H1 (cell line): Measurements from ENCODE around the gene DOC2A. TPM values are rescaled to one million over a fixed set of nuclear protein-coding genes. Genes with fewer than 3 reads are reported as not detected.

Experiments
- BACH1 ChIP-seq: IDR thresholded peaks from 2 replicates; pipeline ENCODE4 v1.6.1; 2012; ENCODE audit warnings: low read length, improper control_type of control experiment
- HDAC2 ChIP-seq, 2 experiments: fragments of 300-600 bp in 1 of 2; sonication (generic) in 1 of 2; IDR thresholded peaks; 2 replicates each; pipeline ENCODE4 v1.6.1; 2011 to 2012; ENCODE audit warnings: low read depth in 2 of 2, low read length in 2 of 2, mild to moderate bottlenecking in 2 of 2, moderate library complexity in 2 of 2, borderline replicate concordance in 1 of 2, inconsistent platforms in 1 of 2
- JUN ChIP-seq: IDR thresholded peaks from 2 replicates; pipeline ENCODE4 v1.6.1; 2011; ENCODE audit warnings: low read depth, mild to moderate bottlenecking, improper control_type of control experiment, low read length
- SP4 ChIP-seq: IDR thresholded peaks from 2 replicates; pipeline ENCODE4 v1.6.1; 2012; ENCODE audit warnings: low read length, inconsistent platforms
- polyA plus RNA-seq, 7 experiments: library from polyadenylated mRNA; depleted of rRNA in 3 of 7; stranded (reverse) in 5 of 7; unstranded in 2 of 7; fragments of >200 nt in 5 of 7; fragments of 200-250 nt in 2 of 7; gene quantifications; 1 replicate in 5 of 7; 2 replicates in 1 of 7; 4 replicates in 1 of 7; pipeline versions ENCODE4 v1.2.1 to v1.2.3, GENCODE V29; 2011 to 2013; ENCODE audit warnings: missing spikeins in 2 of 7, mixed read lengths in 2 of 7
- total RNA-seq: library from RNA; stranded (reverse); fragmentation: NEBNext Ultra II Directional; extraction: Animal tissue kit (Norgen Biotek cat#: 25700); gene quantifications from 2 replicates; pipeline ENCODE4 v1.2.1, GENCODE V29; 2021
- TF ChIP-seq, protein P1 (sequence below): fragments of 300-600 bp; sonication (generic); IDR thresholded peaks from 2 replicates; pipeline ENCODE4 v1.7.1; 2012; ENCODE audit warnings: low read length, moderate library complexity, mild to moderate bottlenecking, inconsistent platforms; ENCODE audit not compliant: insufficient replicate concordance
- TF ChIP-seq, protein P2 (sequence below), 3 experiments: IDR thresholded peaks; 1 replicate in 2 of 3; 2 replicates in 1 of 3; pipeline versions ENCODE4 v1.5.1 to v1.6.1; 2011; ENCODE audit warnings: low read length in 3 of 3, mild to moderate bottlenecking in 3 of 3, inconsistent platforms in 2 of 3, low read depth in 1 of 3, moderate library complexity in 1 of 3; ENCODE audit not compliant: insufficient read depth in 1 of 3; ENCODE audit errors: control extremely low read depth in 1 of 3

DOC2A gene
- total and polyA plus RNA-seq, 2 of the 8 experiments (the other 6 are each of a cell fraction or from before 2014, with no cell fraction given), result 13.9 to 20.7 TPM

DNA sequence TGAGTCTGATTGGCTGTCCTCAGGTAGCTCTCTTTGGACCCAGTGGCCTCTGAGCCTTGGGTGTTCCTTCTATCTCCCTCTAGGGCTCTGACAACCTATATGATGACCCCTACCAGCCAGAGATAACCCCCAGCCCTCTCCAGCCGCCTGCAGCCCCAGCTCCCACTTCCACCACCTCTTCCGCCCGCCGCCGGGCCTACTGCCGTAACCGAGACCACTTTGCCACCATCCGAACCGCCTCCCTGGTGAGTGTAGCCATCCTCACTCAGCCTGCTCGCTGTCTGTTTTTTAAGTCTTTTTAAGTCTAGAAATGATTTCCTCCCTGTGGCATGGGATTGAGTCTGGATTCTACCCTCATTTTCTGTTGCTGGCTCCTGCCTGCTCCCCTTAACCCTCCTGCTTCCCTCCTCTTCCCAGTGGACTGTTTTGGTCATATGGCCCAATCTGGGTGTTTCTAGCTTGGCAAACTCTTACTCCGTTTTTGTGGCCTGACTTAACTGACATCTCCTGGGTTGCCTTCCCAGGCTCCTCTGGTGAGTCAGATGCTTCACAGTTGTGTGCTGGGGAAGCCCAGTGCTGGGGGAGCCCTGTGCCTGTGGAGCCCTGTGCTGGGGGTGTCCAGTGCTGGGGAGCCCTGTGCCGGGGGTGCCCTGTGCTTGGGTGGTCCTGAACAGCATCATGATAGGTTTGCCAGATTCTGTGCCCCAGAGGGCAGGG, 27.2 kb downstream of the DOC2A start (continued):
- TF ChIP-seq, protein P1, sequence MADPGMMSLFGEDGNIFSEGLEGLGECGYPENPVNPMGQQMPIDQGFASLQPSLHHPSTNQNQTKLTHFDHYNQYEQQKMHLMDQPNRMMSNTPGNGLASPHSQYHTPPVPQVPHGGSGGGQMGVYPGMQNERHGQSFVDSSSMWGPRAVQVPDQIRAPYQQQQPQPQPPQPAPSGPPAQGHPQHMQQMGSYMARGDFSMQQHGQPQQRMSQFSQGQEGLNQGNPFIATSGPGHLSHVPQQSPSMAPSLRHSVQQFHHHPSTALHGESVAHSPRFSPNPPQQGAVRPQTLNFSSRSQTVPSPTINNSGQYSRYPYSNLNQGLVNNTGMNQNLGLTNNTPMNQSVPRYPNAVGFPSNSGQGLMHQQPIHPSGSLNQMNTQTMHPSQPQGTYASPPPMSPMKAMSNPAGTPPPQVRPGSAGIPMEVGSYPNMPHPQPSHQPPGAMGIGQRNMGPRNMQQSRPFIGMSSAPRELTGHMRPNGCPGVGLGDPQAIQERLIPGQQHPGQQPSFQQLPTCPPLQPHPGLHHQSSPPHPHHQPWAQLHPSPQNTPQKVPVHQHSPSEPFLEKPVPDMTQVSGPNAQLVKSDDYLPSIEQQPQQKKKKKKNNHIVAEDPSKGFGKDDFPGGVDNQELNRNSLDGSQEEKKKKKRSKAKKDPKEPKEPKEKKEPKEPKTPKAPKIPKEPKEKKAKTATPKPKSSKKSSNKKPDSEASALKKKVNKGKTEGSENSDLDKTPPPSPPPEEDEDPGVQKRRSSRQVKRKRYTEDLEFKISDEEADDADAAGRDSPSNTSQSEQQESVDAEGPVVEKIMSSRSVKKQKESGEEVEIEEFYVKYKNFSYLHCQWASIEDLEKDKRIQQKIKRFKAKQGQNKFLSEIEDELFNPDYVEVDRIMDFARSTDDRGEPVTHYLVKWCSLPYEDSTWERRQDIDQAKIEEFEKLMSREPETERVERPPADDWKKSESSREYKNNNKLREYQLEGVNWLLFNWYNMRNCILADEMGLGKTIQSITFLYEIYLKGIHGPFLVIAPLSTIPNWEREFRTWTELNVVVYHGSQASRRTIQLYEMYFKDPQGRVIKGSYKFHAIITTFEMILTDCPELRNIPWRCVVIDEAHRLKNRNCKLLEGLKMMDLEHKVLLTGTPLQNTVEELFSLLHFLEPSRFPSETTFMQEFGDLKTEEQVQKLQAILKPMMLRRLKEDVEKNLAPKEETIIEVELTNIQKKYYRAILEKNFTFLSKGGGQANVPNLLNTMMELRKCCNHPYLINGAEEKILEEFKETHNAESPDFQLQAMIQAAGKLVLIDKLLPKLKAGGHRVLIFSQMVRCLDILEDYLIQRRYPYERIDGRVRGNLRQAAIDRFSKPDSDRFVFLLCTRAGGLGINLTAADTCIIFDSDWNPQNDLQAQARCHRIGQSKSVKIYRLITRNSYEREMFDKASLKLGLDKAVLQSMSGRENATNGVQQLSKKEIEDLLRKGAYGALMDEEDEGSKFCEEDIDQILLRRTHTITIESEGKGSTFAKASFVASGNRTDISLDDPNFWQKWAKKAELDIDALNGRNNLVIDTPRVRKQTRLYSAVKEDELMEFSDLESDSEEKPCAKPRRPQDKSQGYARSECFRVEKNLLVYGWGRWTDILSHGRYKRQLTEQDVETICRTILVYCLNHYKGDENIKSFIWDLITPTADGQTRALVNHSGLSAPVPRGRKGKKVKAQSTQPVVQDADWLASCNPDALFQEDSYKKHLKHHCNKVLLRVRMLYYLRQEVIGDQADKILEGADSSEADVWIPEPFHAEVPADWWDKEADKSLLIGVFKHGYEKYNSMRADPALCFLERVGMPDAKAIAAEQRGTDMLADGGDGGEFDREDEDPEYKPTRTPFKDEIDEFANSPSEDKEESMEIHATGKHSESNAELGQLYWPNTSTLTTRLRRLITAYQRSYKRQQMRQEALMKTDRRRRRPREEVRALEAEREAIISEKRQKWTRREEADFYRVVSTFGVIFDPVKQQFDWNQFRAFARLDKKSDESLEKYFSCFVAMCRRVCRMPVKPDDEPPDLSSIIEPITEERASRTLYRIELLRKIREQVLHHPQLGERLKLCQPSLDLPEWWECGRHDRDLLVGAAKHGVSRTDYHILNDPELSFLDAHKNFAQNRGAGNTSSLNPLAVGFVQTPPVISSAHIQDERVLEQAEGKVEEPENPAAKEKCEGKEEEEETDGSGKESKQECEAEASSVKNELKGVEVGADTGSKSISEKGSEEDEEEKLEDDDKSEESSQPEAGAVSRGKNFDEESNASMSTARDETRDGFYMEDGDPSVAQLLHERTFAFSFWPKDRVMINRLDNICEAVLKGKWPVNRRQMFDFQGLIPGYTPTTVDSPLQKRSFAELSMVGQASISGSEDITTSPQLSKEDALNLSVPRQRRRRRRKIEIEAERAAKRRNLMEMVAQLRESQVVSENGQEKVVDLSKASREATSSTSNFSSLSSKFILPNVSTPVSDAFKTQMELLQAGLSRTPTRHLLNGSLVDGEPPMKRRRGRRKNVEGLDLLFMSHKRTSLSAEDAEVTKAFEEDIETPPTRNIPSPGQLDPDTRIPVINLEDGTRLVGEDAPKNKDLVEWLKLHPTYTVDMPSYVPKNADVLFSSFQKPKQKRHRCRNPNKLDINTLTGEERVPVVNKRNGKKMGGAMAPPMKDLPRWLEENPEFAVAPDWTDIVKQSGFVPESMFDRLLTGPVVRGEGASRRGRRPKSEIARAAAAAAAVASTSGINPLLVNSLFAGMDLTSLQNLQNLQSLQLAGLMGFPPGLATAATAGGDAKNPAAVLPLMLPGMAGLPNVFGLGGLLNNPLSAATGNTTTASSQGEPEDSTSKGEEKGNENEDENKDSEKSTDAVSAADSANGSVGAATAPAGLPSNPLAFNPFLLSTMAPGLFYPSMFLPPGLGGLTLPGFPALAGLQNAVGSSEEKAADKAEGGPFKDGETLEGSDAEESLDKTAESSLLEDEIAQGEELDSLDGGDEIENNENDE, result no peak
- TF ChIP-seq, protein P2, sequence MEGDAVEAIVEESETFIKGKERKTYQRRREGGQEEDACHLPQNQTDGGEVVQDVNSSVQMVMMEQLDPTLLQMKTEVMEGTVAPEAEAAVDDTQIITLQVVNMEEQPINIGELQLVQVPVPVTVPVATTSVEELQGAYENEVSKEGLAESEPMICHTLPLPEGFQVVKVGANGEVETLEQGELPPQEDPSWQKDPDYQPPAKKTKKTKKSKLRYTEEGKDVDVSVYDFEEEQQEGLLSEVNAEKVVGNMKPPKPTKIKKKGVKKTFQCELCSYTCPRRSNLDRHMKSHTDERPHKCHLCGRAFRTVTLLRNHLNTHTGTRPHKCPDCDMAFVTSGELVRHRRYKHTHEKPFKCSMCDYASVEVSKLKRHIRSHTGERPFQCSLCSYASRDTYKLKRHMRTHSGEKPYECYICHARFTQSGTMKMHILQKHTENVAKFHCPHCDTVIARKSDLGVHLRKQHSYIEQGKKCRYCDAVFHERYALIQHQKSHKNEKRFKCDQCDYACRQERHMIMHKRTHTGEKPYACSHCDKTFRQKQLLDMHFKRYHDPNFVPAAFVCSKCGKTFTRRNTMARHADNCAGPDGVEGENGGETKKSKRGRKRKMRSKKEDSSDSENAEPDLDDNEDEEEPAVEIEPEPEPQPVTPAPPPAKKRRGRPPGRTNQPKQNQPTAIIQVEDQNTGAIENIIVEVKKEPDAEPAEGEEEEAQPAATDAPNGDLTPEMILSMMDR (IDR thresholded peaks at IDR 0.05; ENCODE audit: control extremely low read depth in 1 of 3, insufficient read depth in 1 of 3, low read depth in 1 of 3, low read length in 3 of 3), result no peak
- TF ChIP-seq JUN, result no peak
- TF ChIP-seq BACH1, result no peak
- no peak for TF ChIP-seq HDAC2 (IDR thresholded peaks at IDR 0.05; ENCODE audit: borderline replicate concordance in 1 of 2, low read depth in 2 of 2, low read length in 2 of 2)
- no peak for TF ChIP-seq SP4
